Epithelial cell of esophagus (primary cell): ENCODE measurements around the gene TLR9.
A peak's percentile ranks its signal among the peaks of the same experiment; 100 is the strongest.

Source experiments
- DNase-seq: peaks from one replicate; pipeline ENCODE4 v3.0.0; 2010; ENCODE audit warnings: low read depth
- H3K4me3 ChIP-seq: 2 replicates; pipeline ENCODE4 v1.5.1; 2011; ENCODE audit warnings: mild to moderate bottlenecking, low read length, control low read depth
- CTCF ChIP-seq: IDR thresholded peaks from 2 replicates; pipeline ENCODE4 v1.5.1; 2011; ENCODE audit warnings: low read depth, mild to moderate bottlenecking, low read length, control low read depth, inconsistent platforms; ENCODE audit not compliant: insufficient read depth; ENCODE audit errors: missing control alignments

The TLR9 gene

GRCh38 chr3:52193065-52193464 is 32.4 kb downstream of the TLR9 start:
- H3K4me3 ChIP-seq: no peak overlapping the region
- no peak for TF ChIP-seq CTCF
- peak; percentile 72 for DNase-seq

- TF ChIP-seq CTCF: no peak
- no peak overlapping the region for H3K4me3 ChIP-seq
- DNase-seq: no peak
These were observed 33.8 kb downstream of the TLR9 start for GRCh38 chr3:52191663-52192062.

GRCh38 chr3:52190294-52191074 is 35.0 kb downstream of the TLR9 start:
- no peak for DNase-seq
- no peak overlapping the region for H3K4me3 ChIP-seq
- no peak for TF ChIP-seq CTCF

GRCh38 chr3:52188556-52188955 is 36.9 kb downstream of the TLR9 start:
- no peak for DNase-seq
- no peak overlapping the region for H3K4me3 ChIP-seq
- no peak for TF ChIP-seq CTCF

- DNase-seq: no peak
- H3K4me3 ChIP-seq: no peak overlapping the region
- no peak for TF ChIP-seq CTCF
These were observed 38.7 kb downstream of the TLR9 start for GRCh38 chr3:52186729-52187128.

GRCh38 chr3:52185837-52186236 is 39.6 kb downstream of the TLR9 start:
- DNase-seq: no peak
- no peak for TF ChIP-seq CTCF
- H3K4me3 ChIP-seq: no peak overlapping the region

GRCh38 chr3:52185311-52185710 is 40.1 kb downstream of the TLR9 start:
- no peak overlapping the region for H3K4me3 ChIP-seq
- no peak for DNase-seq

More at GRCh38 chr3:52185311-52185710, 40.1 kb downstream of the TLR9 start:
- TF ChIP-seq CTCF: no peak
